Psoas muscle (tissue), 8 donors: ENCODE results near the gene BIRC3. TPM values are rescaled to one million over a fixed set of nuclear protein-coding genes. Genes with fewer than 3 reads are reported as not detected.

Experiments used
- ATAC-seq, 4 donors: fragments of 200-7000 bp; cut with Tn5 transposase; one replicate each; pipeline ENCODE4 v1.9.1; 2020; ENCODE audit warnings: moderate library complexity in 3 of 4, mild to moderate bottlenecking in 2 of 4
- DNase-seq, 2 donors: peaks; one replicate each; pipeline ENCODE4 v3.0.0-alpha.2; 2020
- H3K27ac ChIP-seq: fragments of 200-600 bp; one replicate; pipeline ENCODE4 v1.8.0; 2022
- H3K27me3 ChIP-seq, 3 donors: fragments of 200-600 bp in 1 of 3; one replicate each; pipeline versions ENCODE4 v1.6.1 to v1.8.0; 2013 to 2022; ENCODE audit warnings: low read length in 2 of 3, mild to moderate bottlenecking in 2 of 3, moderate library complexity in 1 of 3; ENCODE audit not compliant: insufficient read depth in 3 of 3
- H3K36me3 ChIP-seq, 2 donors: fragments of 200-600 bp in 1 of 2; one replicate each; pipeline versions ENCODE4 v1.6.1 to v1.8.0; 2013 to 2022; ENCODE audit warnings: low read depth in 1 of 2, mild to moderate bottlenecking in 1 of 2, moderate library complexity in 1 of 2; ENCODE audit not compliant: insufficient read depth in 1 of 2
- H3K4me1 ChIP-seq: fragments of 200-600 bp; one replicate; pipeline ENCODE4 v1.8.0; 2022
- H3K4me3 ChIP-seq: fragments of 200-600 bp; one replicate; pipeline ENCODE4 v1.8.0; 2022; ENCODE audit warnings: mild to moderate bottlenecking
- H3K9me3 ChIP-seq: fragments of 200-600 bp; one replicate; pipeline ENCODE4 v1.8.0; 2022
- CTCF ChIP-seq: fragments of 200-600 bp; IDR thresholded peaks from one replicate; pipeline ENCODE4 v1.8.0; 2022; ENCODE audit warnings: antibody characterized with exemption
- WGBS, 3 donors: extraction: QIAGEN DNeasy Blood & Tissue Kit; methylation state at CpG; one replicate each; pipeline versions ENCODE4 v1.1.6 to v1.1.7; 2013; 5-methylcytosine and 5-hydroxymethylcytosine counted together
- intact Hi-C, 2 donors: fragments of 100-400 bp; cut with DNase I; formaldehyde crosslinking; loops; one replicate each; pipeline versions ENCODE4 v1.11.0 to v1.14.2; 2022
- polyA plus RNA-seq, 3 donors: library from polyadenylated mRNA; stranded (reverse); fragments of 200-250 nt; gene quantifications; one replicate each; pipeline ENCODE4 v1.2.3, GENCODE V29; 2013
- total RNA-seq, 4 donors: library from RNA; stranded (reverse); fragmentation: NEBNext Ultra II Directional in 2 of 4; extraction: Animal tissue kit (Norgen Biotek cat#: 25700) in 2 of 4; gene quantifications; one replicate each; pipeline versions ENCODE4 v1.2.1 to v1.2.4, GENCODE V29; 2021 to 2023
- donor health status: healthy with polysubstance abuse.
- donor health status: DM: no; HTN: no; CAD: no; lungs with moderate emphysema.
- donor health status: Bipolar disorder and iron deficiency.
- donor health status: healthy.
- donor health status: DM: yes; HTN: yes; CAD: no.
- donor health status: DM: no; HTN: no; CAD: no.
- donor health status: DM: no; HTN: no; CAD: no.
- donor health status: DM: yes; HTN: yes; CAD: no.

BIRC3 gene
- total and polyA plus RNA-seq, 7 donors = 0.97 to 3.8 (median 2.3) TPM

- no peaks in the 10 kb centered on the region for H3K4me1 ChIP-seq
- no peaks in the 10 kb centered on the region for H3K27me3 ChIP-seq
- intact Hi-C loops = no loop called here
- ATAC-seq (no peak), DNase-seq (no peak)
- H3K9me3 ChIP-seq = no peaks in the 10 kb centered on the region
- peak overlapping the region; percentile 53 for H3K27ac ChIP-seq
- peak overlapping the region; percentile 58 for H3K4me3 ChIP-seq
- WGBS, 3 donors = 26 to 45% (median 33%) methylated on average over 4 of the region's 4 CpGs
- no peak for TF ChIP-seq CTCF
- H3K36me3 ChIP-seq = no peaks in the 10 kb centered on the region
Measured at GRCh38 chr11:102313238-102313940, 3.9 kb upstream of the BIRC3 start.

GRCh38 chr11:102314784-102315183 is 2.5 kb upstream of the BIRC3 start:
- no peak overlapping the region for H3K27ac ChIP-seq
- WGBS, 3 donors = 85 to 93% (median 89%) methylated on average over 2 of the region's 2 CpGs

GRCh38 chr11:102316346-102316904 is 859 bp upstream of the BIRC3 start:
- Histone ChIP-seq H3K9me3 (no peaks in the 10 kb centered on the region), H3K27me3 (no peaks in the 10 kb centered on the region), H3K36me3 (no peaks in the 10 kb centered on the region), H3K4me3 (peak overlapping the region; percentile 61), H3K4me1 (no peaks in the 10 kb centered on the region), H3K27ac (peak overlapping the region; percentile 62)
- DNase-seq = no peak
- no peak for TF ChIP-seq CTCF
- WGBS, 3 donors = 43 to 65% (median 47%) methylated on average over 4 of the region's 4 CpGs
- ATAC-seq = no peak
- intact Hi-C loops = no loop called here

More at GRCh38 chr11:102314784-102315183, 2.5 kb upstream of the BIRC3 start:
- no peak overlapping the region for H3K4me3 ChIP-seq
- ATAC-seq (no peak), DNase-seq (no peak)
- TF ChIP-seq CTCF = no peak
- H3K27me3 ChIP-seq = no peaks in the 10 kb centered on the region
- intact Hi-C loops = no loop called here
- no peaks in the 10 kb centered on the region for H3K9me3 ChIP-seq
- no peaks in the 10 kb centered on the region for H3K4me1 ChIP-seq
- no peaks in the 10 kb centered on the region for H3K36me3 ChIP-seq

GRCh38 chr11:102317768-102318103 is 452 bp downstream of the BIRC3 start:
- DNase-seq (no peak), ATAC-seq (peak in 3 of 4 donors; percentile 2 to 28 (median 20))
- TF ChIP-seq CTCF = no peak
- Histone ChIP-seq H3K27ac (peak overlapping the region; percentile 62), H3K4me3 (peak overlapping the region; percentile 61), H3K4me1 (no peaks in the 10 kb centered on the region), H3K9me3 (no peaks in the 10 kb centered on the region), H3K36me3 (no peaks in the 10 kb centered on the region), H3K27me3 (no peaks in the 10 kb centered on the region)
- intact Hi-C loops = no loop called here
- WGBS, 3 donors = 29 to 39% (median 33%) methylated on average over 7 of the region's 7 CpGs
